ENCODE measurements around the gene RSBN1.

DNA sequence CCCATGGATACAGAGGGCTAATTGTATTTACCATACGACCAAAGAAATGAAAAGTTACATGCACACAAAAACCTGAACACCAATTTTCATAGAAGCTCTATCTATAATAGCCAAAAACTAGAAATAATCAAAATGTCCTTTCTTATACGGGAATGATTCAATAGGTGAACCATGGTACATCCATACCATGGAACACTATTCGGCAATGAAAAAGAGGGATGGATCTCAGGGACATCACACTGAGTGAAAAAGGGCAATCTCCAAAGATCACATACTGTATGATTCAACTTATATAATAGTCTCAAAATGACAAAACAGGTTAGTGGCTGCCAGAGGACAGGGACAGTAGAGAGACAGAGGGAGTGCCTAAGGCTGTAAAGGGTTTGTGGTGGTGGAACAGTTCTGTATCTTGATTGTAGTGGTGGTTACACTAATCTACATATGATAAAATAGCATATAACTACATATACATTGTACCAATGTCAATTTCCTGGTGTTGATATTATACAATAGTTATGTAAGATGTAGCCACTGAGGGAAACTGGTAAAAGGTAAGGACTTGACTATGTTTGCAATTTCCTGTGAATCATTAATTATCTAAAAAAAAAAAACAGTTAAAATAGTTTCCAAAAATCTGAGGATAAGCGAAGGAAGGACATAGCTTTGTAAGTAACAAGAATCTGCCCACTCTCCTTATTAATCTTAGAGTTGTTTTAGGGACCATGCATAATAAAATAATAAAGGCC, 3.7 kb downstream of the RSBN1 start:
- TF ChIP-seq RAD21 (CRISPR knock-in tag; conservative IDR thresholded peaks at IDR 0.05 in 1 of 2, IDR thresholded peaks at IDR 0.05 in 1 of 2) (no peak), NEUROD1 (IDR thresholded peaks at IDR 0.05; ENCODE audit: borderline replicate concordance, low read depth, low read length, partially characterized antibody) (no peak), POLR2A (conservative IDR thresholded peaks at IDR 0.05) (no peak), GTF2F1 (IDR thresholded peaks at IDR 0.05; ENCODE audit: low read depth, low read length) (no peak), MAFG (tag; conservative IDR thresholded peaks at IDR 0.05) (no peak), PYGO2 (tag; IDR thresholded peaks at IDR 0.05) (no peak), FOXJ3 (CRISPR knock-in tag; IDR thresholded peaks at IDR 0.05) (no peak), PTBP1 (IDR thresholded peaks at IDR 0.05; ENCODE audit: low read depth, low read length) (no peak), BCOR (IDR thresholded peaks at IDR 0.05) (no peak), NFIC (IDR thresholded peaks at IDR 0.05) (no peak)
- TF ChIP-seq, protein P1, sequence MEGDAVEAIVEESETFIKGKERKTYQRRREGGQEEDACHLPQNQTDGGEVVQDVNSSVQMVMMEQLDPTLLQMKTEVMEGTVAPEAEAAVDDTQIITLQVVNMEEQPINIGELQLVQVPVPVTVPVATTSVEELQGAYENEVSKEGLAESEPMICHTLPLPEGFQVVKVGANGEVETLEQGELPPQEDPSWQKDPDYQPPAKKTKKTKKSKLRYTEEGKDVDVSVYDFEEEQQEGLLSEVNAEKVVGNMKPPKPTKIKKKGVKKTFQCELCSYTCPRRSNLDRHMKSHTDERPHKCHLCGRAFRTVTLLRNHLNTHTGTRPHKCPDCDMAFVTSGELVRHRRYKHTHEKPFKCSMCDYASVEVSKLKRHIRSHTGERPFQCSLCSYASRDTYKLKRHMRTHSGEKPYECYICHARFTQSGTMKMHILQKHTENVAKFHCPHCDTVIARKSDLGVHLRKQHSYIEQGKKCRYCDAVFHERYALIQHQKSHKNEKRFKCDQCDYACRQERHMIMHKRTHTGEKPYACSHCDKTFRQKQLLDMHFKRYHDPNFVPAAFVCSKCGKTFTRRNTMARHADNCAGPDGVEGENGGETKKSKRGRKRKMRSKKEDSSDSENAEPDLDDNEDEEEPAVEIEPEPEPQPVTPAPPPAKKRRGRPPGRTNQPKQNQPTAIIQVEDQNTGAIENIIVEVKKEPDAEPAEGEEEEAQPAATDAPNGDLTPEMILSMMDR (IDR thresholded peaks at IDR 0.05 in 2 of 3, conservative IDR thresholded peaks at IDR 0.05 in 1 of 3; ENCODE audit: insufficient read depth in 2 of 3, low read depth in 1 of 3, low read length in 3 of 3), result no peak
